Thyroid gland (tissue), 4 donors: Measurements from ENCODE around the gene EIF4G1.

Source experiments
- CTCF ChIP-seq, 6 experiments: fragments of 200-600 bp in 3 of 6; fragments of 450-650 bp in 3 of 6; sonication (generic) in 3 of 6; IDR thresholded peaks; one replicate each; pipeline ENCODE4 v1.5.1; 2016 to 2019; ENCODE audit warnings: antibody characterized with exemption in 6 of 6, mild to moderate bottlenecking in 2 of 6, inconsistent platforms in 1 of 6, moderate library complexity in 1 of 6
- POLR2A ChIP-seq, 2 donors: fragments of 450-650 bp; IDR thresholded peaks; one replicate each; pipeline ENCODE4 v1.6.1; 2017; ENCODE audit warnings: antibody characterized with exemption in 2 of 2, mild to moderate bottlenecking in 2 of 2, moderate library complexity in 1 of 2

DNA sequence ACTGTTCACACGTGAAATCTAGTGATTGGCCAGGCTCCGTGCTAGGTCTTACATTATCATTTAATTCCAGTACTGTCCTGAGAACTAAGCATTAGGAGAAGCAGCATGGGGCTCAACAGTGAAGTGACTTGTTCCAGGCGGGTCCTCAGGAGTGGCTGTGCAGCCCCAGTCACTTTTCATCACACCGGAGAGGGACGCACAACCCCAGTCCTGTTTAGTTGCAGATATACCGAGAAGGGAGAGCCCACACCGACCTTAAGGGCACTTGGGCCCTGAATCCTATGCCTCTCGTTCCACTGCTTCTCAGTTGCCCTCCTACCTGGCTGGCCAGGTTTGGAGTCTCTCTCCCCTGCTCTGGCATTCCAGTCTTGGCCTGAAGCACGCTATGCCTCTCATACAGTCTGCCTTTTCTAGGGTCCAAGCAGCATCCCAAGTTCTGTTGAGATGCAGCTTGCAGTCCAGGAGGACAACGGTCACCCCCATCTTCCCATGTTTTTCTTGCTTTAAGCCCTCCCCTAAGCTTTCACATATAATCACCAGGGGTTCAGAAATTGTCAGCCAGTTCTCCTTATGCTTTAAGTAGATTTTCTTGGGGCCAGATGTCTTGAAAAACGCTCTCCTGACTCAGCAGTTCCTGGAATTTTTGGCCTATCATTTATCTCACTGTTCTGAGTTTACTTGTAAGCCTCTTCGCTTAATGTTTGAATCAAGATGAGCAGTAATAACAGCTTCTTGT, 33.1 kb downstream of the EIF4G1 start:
- TF ChIP-seq CTCF (IDR thresholded peaks at IDR 0.05) (no peak), POLR2A (IDR thresholded peaks at IDR 0.05) (no peak)
